ENCODE results near the gene PRXL2A. TPM values are rescaled to one million over a fixed set of nuclear protein-coding genes. Genes with fewer than 3 reads are reported as not detected.

Gene PRXL2A
- total RNA-seq, 1 donor, result 5.1 TPM

DNA sequence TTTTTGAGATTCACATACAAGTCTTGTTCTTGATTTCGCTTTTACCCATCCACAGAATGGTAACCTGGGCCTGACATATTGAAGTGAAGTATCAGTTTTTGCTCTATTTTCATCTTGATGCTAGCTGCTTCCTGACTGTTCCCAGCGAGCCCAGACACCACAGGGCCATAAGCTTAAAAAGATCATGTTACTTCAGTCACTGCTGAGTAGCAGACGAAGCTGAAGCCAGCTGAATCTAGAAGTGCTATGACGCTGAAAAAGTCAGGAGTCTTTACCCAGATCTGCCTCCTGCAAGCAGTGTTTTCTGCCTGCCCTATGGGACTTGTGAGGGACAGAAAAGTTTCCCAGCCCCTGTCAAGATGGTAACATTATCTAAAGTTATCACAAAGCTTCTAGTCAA, 2.7 kb upstream of the PRXL2A start:
- H3K9me3 ChIP-seq (ENCODE audit: low read depth, low read length), result no peaks in the 10 kb centered on the region
- TF ChIP-seq, protein P1, sequence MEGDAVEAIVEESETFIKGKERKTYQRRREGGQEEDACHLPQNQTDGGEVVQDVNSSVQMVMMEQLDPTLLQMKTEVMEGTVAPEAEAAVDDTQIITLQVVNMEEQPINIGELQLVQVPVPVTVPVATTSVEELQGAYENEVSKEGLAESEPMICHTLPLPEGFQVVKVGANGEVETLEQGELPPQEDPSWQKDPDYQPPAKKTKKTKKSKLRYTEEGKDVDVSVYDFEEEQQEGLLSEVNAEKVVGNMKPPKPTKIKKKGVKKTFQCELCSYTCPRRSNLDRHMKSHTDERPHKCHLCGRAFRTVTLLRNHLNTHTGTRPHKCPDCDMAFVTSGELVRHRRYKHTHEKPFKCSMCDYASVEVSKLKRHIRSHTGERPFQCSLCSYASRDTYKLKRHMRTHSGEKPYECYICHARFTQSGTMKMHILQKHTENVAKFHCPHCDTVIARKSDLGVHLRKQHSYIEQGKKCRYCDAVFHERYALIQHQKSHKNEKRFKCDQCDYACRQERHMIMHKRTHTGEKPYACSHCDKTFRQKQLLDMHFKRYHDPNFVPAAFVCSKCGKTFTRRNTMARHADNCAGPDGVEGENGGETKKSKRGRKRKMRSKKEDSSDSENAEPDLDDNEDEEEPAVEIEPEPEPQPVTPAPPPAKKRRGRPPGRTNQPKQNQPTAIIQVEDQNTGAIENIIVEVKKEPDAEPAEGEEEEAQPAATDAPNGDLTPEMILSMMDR (IDR thresholded peaks at IDR 0.05; ENCODE audit: extremely low read depth, low read depth, low read length), result no peak
- H3K4me2 ChIP-seq (ENCODE audit: insufficient read depth, low read length), result no peak overlapping the region
- H3K27me3 ChIP-seq (ENCODE audit: insufficient read depth, low read length), result peaks cover 28% of the 10 kb centered on the region
- H3K36me3 ChIP-seq (ENCODE audit: insufficient read depth, low read length), result no peaks in the 10 kb centered on the region
- H4K20me1 ChIP-seq (ENCODE audit: insufficient read depth, low read length), result no peaks in the 10 kb centered on the region
- DNase-seq (ENCODE audit: insufficient read length, low spot score, missing footprints), result no peak
- H3K27ac ChIP-seq (ENCODE audit: low read depth, low read length), result no peak overlapping the region
- H3K79me2 ChIP-seq (ENCODE audit: insufficient read depth, low read length), result no peaks in the 10 kb centered on the region
- no peaks in the 10 kb centered on the region for H3K4me1 ChIP-seq (ENCODE audit: insufficient read depth, low read length)
- H3K4me3 ChIP-seq (ENCODE audit: insufficient read depth, low read length), result no peak overlapping the region
- no peak overlapping the region for H2AFZ ChIP-seq (ENCODE audit: low read length)

DNA sequence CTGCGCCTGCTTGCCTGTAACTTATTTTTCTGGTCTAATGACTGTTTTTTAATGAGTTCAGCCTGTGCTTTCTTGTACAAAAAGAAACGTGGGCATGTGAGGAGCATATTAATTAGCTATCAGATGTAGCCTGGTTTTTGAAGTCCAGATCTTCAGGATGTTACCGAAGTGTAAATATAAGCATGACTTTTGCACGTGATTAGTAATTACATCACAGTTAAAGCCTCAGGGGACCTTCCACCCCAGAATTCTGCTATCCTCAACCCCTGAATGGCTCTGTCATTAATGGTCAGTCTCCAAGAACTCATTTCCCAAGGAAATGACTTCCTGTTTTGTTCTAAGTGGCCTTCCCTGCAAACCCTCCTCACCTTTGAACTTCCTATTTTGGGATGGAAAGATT, 2.1 kb upstream of the PRXL2A start:
- no peaks in the 10 kb centered on the region for H3K79me2 ChIP-seq (ENCODE audit: insufficient read depth, low read length)
- H3K4me2 ChIP-seq (ENCODE audit: insufficient read depth, low read length), result no peak overlapping the region
- no peaks in the 10 kb centered on the region for H3K36me3 ChIP-seq (ENCODE audit: insufficient read depth, low read length)
- TF ChIP-seq, protein P1 (IDR thresholded peaks at IDR 0.05; ENCODE audit: extremely low read depth, low read depth, low read length), result no peak
- no peaks in the 10 kb centered on the region for H3K4me1 ChIP-seq (ENCODE audit: insufficient read depth, low read length)
- H3K4me3 ChIP-seq (ENCODE audit: insufficient read depth, low read length), result no peak overlapping the region
- DNase-seq (ENCODE audit: insufficient read length, low spot score, missing footprints), result no peak
- no peak overlapping the region for H2AFZ ChIP-seq (ENCODE audit: low read length)
- no peaks in the 10 kb centered on the region for H3K9me3 ChIP-seq (ENCODE audit: low read depth, low read length)
- no peak overlapping the region for H3K27ac ChIP-seq (ENCODE audit: low read depth, low read length)
- peaks cover 28% of the 10 kb centered on the region for H3K27me3 ChIP-seq (ENCODE audit: insufficient read depth, low read length)
- no peaks in the 10 kb centered on the region for H4K20me1 ChIP-seq (ENCODE audit: insufficient read depth, low read length)

DNA sequence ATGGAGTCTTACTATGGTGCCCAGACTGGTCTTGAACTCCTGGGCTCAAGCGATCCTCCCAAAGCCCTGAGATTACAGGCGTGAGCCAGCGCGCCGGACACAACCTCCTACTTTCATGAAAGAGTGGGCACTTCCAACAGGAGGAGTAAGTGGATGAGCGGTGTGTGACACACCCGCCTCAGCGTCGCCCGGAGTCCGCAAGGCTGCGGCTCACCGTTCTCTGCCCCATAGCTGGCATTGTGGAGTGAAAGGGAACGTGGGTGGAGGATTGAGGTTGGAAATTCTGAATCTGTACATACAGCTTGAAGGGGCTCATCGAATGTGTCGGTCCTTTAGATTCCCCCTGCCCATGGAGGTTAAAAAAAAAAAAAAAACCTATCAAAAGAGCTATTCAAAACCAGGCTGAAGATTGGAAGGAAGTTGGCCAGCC, 524 bp upstream of the PRXL2A start:
- Histone ChIP-seq H3K36me3 (ENCODE audit: insufficient read depth, low read length) (no peaks in the 10 kb centered on the region), H3K79me2 (ENCODE audit: insufficient read depth, low read length) (no peaks in the 10 kb centered on the region), H3K4me1 (ENCODE audit: insufficient read depth, low read length) (no peaks in the 10 kb centered on the region), H2AFZ (ENCODE audit: low read length) (peak overlapping the region; percentile 65), H3K27me3 (ENCODE audit: insufficient read depth, low read length) (peaks cover 28% of the 10 kb centered on the region), H3K9me3 (ENCODE audit: low read depth, low read length) (no peaks in the 10 kb centered on the region), H3K4me2 (ENCODE audit: insufficient read depth, low read length) (peak overlapping the region; percentile 43), H4K20me1 (ENCODE audit: insufficient read depth, low read length) (no peaks in the 10 kb centered on the region), H3K27ac (ENCODE audit: low read depth, low read length) (no peak overlapping the region), H3K4me3 (ENCODE audit: insufficient read depth, low read length) (peak overlapping the region; percentile 57)
- TF ChIP-seq, protein P1 (IDR thresholded peaks at IDR 0.05; ENCODE audit: extremely low read depth, low read depth, low read length), result no peak
- DNase-seq (ENCODE audit: insufficient read length, low spot score, missing footprints), result no peak

DNA sequence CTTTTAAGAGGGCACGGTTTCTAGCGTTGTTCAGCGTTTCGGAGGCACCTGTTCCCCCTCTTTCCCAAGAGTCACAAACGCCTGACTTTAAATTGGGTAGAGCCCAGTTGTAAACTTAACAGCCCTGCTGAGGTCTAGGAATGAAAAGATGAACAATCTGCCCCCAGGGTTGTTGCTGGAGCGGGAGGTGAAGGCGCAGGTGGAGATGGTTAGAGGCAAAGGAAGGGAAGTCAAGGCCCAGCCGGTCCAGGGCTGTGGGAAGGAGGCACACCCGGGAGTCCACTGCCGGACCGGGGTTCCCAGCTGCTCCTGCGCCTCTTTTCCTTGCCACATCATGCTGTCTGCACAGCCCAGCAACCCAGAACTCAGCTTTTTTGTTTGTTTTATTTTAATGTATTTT, 770 bp downstream of the PRXL2A start:
- no peaks in the 10 kb centered on the region for H4K20me1 ChIP-seq (ENCODE audit: insufficient read depth, low read length)
- H3K4me3 ChIP-seq (ENCODE audit: insufficient read depth, low read length), result no peak overlapping the region
- no peak overlapping the region for H2AFZ ChIP-seq (ENCODE audit: low read length)
- H3K27me3 ChIP-seq (ENCODE audit: insufficient read depth, low read length), result peaks cover 28% of the 10 kb centered on the region
- no peak overlapping the region for H3K27ac ChIP-seq (ENCODE audit: low read depth, low read length)
- TF ChIP-seq, protein P1 (IDR thresholded peaks at IDR 0.05; ENCODE audit: extremely low read depth, low read depth, low read length), result no peak
- no peak overlapping the region for H3K4me2 ChIP-seq (ENCODE audit: insufficient read depth, low read length)
- no peaks in the 10 kb centered on the region for H3K36me3 ChIP-seq (ENCODE audit: insufficient read depth, low read length)
- DNase-seq (ENCODE audit: insufficient read length, low spot score, missing footprints), result no peak
- H3K79me2 ChIP-seq (ENCODE audit: insufficient read depth, low read length), result no peaks in the 10 kb centered on the region
- no peaks in the 10 kb centered on the region for H3K4me1 ChIP-seq (ENCODE audit: insufficient read depth, low read length)
- no peaks in the 10 kb centered on the region for H3K9me3 ChIP-seq (ENCODE audit: low read depth, low read length)
